Activated naive CD4-positive, alpha-beta T cell treated with anti-CD3 and anti-CD28 coated beads, Interleukin-2, amount 50 U/mL, for 24 hours (primary cell): Measurements from ENCODE around the gene KIF18B.

Experiments
- H3K27ac Mint-ChIP-seq: one replicate; pipeline ENCODE4 v1.8.0; 2021; ENCODE audit warnings: mild to moderate bottlenecking, mixed read lengths
- H3K27me3 Mint-ChIP-seq: one replicate; pipeline ENCODE4 v1.8.0; 2021; ENCODE audit warnings: mixed read lengths
- H3K36me3 Mint-ChIP-seq: one replicate; pipeline ENCODE4 v1.8.0; 2021; ENCODE audit warnings: mixed read lengths
- H3K4me1 Mint-ChIP-seq: one replicate; pipeline ENCODE4 v1.8.0; 2021; ENCODE audit warnings: mixed read lengths
- H3K4me3 Mint-ChIP-seq: one replicate; pipeline ENCODE4 v1.8.0; 2021; ENCODE audit warnings: mild to moderate bottlenecking, mixed read lengths
- H3K9me3 Mint-ChIP-seq: one replicate; pipeline ENCODE4 v1.8.0; 2021; ENCODE audit warnings: mixed read lengths

KIF18B gene

DNA sequence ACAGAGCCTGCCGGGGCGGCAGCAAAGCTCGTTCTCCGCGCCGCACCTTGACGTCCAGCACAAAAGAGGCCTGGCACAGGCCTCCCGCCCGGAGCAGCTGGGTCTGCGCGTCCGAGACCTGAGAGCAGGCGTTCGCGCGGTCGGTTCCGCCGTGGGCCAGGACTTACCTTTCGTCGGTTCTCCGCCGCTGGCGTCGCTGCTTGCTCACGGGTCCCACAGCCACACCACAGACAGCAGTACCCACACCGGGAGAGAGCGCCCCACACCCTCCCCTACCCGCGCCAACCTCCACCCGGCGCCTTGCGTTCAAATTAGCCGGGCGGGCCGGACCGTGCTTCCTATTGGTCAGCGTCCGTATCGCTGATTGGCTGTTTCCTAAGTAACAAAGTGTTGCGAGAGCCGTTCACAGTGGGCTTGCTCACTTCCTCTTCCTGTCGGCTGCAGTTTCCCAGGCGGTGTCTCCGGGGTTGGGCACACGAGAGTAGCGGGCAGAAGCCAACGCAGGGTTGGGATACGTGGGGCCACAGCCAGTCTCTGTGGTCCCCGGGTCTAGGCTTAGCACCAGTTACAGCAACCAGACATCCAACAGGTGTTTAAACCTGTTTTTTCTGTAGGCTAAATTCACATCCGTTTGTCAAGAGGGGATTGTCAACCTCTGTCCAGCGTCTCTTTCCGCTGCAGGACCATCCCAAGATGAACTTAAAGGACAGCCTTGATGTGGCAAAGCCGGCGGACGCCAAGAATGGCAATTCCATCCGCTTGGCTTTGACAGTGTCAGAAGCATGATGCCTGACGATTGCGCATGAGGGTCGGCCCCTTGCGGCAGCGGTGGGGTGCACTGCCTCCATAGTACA lies at the start of gene KIF18B:
TSS of gene KIF18B (minus strand) at position 313 of the 854 bp plus-strand sequence. CDS start 11,429 bp downstream, outside the sequence.
- no peaks in the 10 kb centered on the region for H3K9me3 Mint-ChIP-seq
- H3K27me3 Mint-ChIP-seq: no peaks in the 10 kb centered on the region
- peak within 1 kb of the TSS; percentile 87 for H3K4me3 Mint-ChIP-seq
- H3K36me3 Mint-ChIP-seq: no peaks in the 10 kb centered on the region
- H3K4me1 Mint-ChIP-seq: peaks cover 9% of the 10 kb centered on the region
- peak within 1 kb of the TSS; percentile 82 for H3K27ac Mint-ChIP-seq

DNA sequence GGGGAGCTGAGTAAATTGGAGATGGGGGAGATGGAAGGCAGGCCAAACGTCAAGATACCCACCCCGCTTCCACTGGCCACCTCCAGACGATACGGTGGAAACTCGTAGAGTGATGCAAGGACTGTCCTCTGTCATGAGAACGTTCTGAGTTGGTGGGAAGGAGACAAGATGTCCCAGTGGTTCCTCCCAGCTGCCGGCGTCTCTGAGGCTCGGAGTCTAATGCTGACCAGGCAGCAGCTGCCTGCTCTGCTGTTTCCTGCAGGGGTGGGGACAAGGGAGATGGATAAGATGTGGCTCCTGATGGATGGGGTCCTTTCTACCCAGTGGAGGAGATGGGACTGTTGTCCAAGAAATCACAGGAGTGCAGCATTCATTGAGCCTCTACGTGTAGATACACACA lies 48.7 kb upstream of the KIF18B start:
- H3K4me1 Mint-ChIP-seq: no peaks in the 10 kb centered on the region
- H3K27me3 Mint-ChIP-seq: no peaks in the 10 kb centered on the region

DNA sequence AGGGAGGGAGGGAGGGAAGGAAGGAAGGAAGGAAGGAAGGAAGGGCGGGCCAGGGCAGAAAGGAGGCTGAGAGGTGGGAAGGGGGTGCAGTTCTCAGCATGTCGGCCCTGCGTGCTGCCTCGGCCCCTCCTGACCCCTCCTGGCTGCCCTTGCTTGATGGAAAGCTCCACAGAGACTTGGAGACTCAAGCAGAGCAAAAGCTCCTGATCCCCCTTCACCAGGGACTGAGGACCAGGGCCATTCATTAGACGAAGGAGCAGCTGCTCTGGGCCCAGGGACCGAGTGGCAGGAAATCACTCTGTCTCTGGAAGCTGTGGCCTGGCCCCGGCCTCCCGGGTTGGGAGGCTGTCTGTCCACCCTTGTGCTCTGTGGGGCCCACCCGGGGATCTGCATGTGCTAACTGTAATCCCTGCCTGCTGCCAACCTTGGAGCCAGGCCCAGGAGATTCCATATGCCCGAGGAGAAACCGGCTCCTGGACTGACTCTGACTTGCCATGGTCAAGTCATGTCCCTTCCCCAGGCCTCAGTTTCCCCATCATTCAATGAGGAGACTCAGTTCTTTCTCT lies 47.9 kb upstream of the KIF18B start:
- Mint-ChIP-seq H3K36me3 (peaks cover 1% of the 10 kb centered on the region), H3K4me3 (no peak overlapping the region), H3K4me1 (no peaks in the 10 kb centered on the region), H3K9me3 (no peaks in the 10 kb centered on the region), H3K27ac (no peak overlapping the region), H3K27me3 (no peaks in the 10 kb centered on the region)

More for the DNA sequence above, 48.7 kb upstream of the KIF18B start:
- peaks cover 1% of the 10 kb centered on the region for H3K36me3 Mint-ChIP-seq
- H3K27ac Mint-ChIP-seq: no peak overlapping the region
- H3K4me3 Mint-ChIP-seq: no peak overlapping the region
- H3K9me3 Mint-ChIP-seq: no peaks in the 10 kb centered on the region

DNA sequence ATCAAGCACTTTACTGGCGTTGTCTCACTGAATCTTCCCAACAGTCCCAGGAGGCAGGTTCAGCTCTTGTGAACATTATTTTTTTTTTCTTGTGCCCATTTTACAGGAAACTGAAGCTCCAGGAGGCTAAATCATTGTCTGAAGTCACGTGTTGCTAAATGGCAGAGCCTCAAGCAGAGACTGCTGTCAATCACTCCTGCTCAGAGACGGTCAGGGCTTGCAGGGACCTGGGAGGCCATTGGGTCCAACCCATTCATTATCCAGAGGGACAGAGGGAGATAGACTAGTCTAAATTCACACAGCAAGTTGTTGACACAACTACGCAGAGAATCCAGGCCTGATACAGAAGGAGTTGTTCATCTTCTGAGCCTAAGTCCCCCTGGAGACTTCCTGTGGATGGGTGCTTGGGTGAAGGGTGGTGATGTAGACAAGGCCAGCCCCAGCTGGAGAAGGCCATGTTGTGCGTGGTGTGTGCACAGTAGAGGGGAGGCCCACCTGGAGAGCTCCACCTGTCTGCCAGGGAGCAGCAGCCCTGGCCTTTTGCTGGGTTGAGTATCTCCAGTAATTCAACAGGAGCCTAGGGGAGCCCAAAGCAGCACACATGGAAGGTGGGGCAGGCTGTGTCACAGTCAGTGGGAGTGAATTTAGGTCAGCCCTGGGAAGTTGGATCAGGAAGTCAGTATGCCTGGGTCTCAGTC lies 44.8 kb upstream of the KIF18B start:
- H3K27me3 Mint-ChIP-seq: peaks cover 11% of the 10 kb centered on the region
- no peaks in the 10 kb centered on the region for H3K9me3 Mint-ChIP-seq
- no peak overlapping the region for H3K27ac Mint-ChIP-seq
- no peaks in the 10 kb centered on the region for H3K36me3 Mint-ChIP-seq
- H3K4me3 Mint-ChIP-seq: no peak overlapping the region
- peaks cover 9% of the 10 kb centered on the region for H3K4me1 Mint-ChIP-seq

DNA sequence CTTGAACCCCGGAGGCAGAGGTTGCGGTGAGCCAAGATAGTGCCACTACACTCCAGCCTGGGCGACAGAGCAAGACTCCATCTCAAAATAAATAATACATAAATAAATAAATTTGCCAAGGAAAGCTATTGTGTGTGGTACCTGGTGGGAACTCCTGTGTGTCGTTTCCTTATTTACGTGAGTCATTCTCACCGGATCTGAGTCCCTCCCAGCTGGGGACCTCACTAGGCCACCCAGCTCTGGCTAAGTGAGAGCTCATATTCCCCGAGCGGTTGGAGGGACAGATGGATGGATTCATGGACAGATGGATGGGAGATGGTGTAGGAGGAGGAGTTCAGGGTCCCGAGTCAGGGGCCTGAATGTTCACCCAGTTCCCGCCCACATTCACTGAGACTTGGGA lies 43.4 kb upstream of the KIF18B start:
- no peak overlapping the region for H3K27ac Mint-ChIP-seq
- no peak overlapping the region for H3K4me3 Mint-ChIP-seq
- H3K27me3 Mint-ChIP-seq: peaks cover 12% of the 10 kb centered on the region

DNA sequence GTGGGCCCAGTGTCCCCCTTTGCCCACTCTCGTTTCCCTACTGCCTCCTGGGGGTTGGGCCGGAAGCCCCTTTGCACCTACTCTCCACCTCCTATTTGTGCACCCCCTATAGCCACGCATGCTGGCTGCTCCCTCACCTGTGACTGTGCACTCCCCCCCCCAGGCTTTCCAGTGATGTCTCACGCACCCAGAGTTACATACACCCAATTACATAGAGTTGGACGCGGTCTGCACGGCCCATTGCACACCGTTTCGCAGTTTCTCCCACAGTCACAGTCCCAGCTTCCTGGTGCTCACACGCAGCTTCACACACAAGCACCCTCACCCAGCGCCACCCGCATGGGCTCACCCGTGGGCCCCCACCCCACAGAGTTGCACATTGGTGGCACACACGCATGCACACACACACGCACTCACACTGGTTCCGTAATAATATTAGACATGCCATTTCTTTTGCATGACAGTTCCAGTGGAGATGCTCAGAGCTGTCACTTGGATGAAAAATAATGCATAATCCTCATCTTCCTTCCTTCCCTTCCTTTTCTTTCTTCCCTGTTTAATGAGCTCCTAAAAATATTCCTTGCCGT lies 42.1 kb upstream of the KIF18B start:
- H3K4me1 Mint-ChIP-seq: peaks cover 13% of the 10 kb centered on the region
- H3K4me3 Mint-ChIP-seq: no peak overlapping the region
- H3K36me3 Mint-ChIP-seq: no peaks in the 10 kb centered on the region
- H3K27ac Mint-ChIP-seq: no peak overlapping the region
- no peaks in the 10 kb centered on the region for H3K9me3 Mint-ChIP-seq
- H3K27me3 Mint-ChIP-seq: peaks cover 14% of the 10 kb centered on the region

More for the DNA sequence above, 43.4 kb upstream of the KIF18B start:
- H3K36me3 Mint-ChIP-seq: no peaks in the 10 kb centered on the region
- no peaks in the 10 kb centered on the region for H3K9me3 Mint-ChIP-seq
- H3K4me1 Mint-ChIP-seq: peaks cover 13% of the 10 kb centered on the region

DNA sequence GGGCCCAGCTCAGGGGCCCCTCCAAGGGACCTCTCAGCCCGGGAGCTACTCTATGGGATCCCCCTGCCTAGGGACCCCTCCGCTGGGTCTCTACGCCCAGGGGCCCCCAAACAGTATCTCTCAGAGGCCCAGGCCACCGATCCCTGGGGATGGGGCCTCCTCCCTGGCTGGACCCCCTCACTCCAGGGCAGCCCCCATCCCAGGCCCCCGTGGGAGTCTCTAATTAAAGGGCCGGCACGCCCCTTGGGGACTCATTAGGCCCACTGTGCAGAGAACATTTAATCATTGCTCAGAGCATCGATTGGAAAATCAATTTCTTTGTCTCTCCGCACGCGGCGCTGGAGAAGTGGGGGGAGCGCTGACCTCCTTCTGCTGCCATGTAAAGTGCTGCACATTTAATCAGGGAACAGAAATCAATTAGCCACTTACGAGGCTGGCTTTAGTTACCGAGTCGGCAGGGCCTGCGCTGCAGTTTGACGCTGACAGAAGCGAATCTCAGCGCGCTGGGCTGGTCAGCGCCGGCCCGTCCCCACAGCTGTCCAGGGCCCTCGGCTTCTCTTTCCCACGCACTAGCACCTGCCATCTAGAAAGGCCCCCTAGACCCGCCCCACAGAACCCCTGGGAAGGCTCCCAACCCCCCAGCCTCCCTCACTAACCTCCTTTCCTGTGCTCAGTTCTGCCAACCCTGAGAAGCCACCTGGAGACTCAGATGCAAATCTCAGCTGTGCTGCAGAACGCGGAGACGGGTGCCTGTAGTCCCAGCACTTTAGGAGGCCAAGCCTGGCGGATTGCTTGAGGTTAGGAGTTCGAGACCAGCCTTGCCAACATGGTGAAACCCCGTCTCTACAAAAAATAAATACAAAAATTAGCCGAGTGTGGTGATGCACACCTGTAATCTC lies 40.7 kb upstream of the KIF18B start:
- H3K9me3 Mint-ChIP-seq: no peaks in the 10 kb centered on the region
- no peak overlapping the region for H3K4me3 Mint-ChIP-seq
- H3K27ac Mint-ChIP-seq: no peak overlapping the region
- H3K27me3 Mint-ChIP-seq: peaks cover 14% of the 10 kb centered on the region
- peaks cover 13% of the 10 kb centered on the region for H3K4me1 Mint-ChIP-seq
- H3K36me3 Mint-ChIP-seq: no peaks in the 10 kb centered on the region

GRCh38 chr17:44983563-44983962 lies 36.0 kb upstream of the KIF18B start:
- H3K9me3 Mint-ChIP-seq: no peaks in the 10 kb centered on the region
- no peak overlapping the region for H3K27ac Mint-ChIP-seq
- no peaks in the 10 kb centered on the region for H3K36me3 Mint-ChIP-seq
- H3K27me3 Mint-ChIP-seq: peaks cover 11% of the 10 kb centered on the region
- H3K4me1 Mint-ChIP-seq: peaks cover 12% of the 10 kb centered on the region
- H3K4me3 Mint-ChIP-seq: no peak overlapping the region

- H3K27ac Mint-ChIP-seq: no peak overlapping the region
These were observed 34.6 kb upstream of the KIF18B start for GRCh38 chr17:44982113-44982702.

GRCh38 chr17:44981221-44981968 lies 33.8 kb upstream of the KIF18B start:
- no peaks in the 10 kb centered on the region for H3K9me3 Mint-ChIP-seq

More at GRCh38 chr17:44982113-44982702, 34.6 kb upstream of the KIF18B start:
- Mint-ChIP-seq H3K36me3 (no peaks in the 10 kb centered on the region), H3K27me3 (peaks cover 5% of the 10 kb centered on the region), H3K9me3 (no peaks in the 10 kb centered on the region), H3K4me1 (peaks cover 2% of the 10 kb centered on the region), H3K4me3 (no peak overlapping the region)

DNA sequence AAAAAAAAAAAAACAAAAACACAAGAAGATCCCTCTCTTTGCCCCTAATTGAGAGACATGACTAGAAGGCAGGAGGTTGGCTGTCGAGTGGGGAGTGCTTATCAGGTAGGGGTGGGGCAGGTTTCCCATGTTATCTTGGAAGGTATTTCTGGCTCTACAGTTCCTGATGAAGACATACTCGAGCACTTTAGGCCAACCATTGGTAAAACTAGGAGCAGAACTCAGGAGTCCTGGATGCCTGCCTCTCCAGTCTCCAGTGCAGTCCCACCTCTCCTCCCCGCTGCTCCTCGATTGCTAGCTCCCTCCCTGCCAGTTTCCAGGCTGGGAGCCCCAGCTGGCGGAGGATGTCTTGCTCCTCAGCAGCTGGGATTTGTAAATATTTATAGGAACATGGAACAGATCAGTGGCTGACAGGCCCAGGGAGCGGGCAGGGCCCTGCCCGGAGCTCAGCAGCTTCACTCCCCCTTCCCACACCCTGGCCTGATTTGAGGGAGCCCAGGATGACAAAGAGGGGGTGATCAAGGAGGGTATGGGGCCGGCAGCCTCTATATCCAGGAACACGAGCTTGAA lies 31.9 kb upstream of the KIF18B start:
- H3K36me3 Mint-ChIP-seq: no peaks in the 10 kb centered on the region

More at GRCh38 chr17:44981221-44981968, 33.8 kb upstream of the KIF18B start:
- H3K4me3 Mint-ChIP-seq: no peak overlapping the region
- H3K27me3 Mint-ChIP-seq: peaks cover 4% of the 10 kb centered on the region
- H3K27ac Mint-ChIP-seq: no peak overlapping the region
- H3K36me3 Mint-ChIP-seq: no peaks in the 10 kb centered on the region
- H3K4me1 Mint-ChIP-seq: no peaks in the 10 kb centered on the region

DNA sequence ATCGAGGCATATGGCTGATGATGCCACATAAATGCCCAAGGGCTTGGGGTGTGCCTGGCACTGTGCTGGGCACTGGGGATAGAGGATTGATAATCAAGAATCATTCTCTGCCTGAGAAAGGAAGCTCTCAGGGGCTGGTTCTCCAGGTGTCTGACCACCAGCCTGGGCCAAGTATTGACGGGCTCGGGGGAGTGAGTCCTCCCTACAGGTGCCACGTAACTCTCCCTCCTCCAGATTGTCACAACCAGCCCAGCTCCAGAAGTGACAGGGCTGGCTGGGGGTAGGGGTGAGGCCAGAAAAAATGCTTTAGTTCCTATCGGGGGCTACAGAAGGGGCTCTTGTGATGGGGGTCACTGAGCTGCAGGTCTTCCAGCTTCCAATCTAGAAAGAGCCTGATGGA lies 31.2 kb upstream of the KIF18B start:
- H3K4me3 Mint-ChIP-seq: no peak overlapping the region
- no peak overlapping the region for H3K27ac Mint-ChIP-seq
- peaks cover 3% of the 10 kb centered on the region for H3K27me3 Mint-ChIP-seq
- H3K36me3 Mint-ChIP-seq: no peaks in the 10 kb centered on the region
- H3K4me1 Mint-ChIP-seq: no peaks in the 10 kb centered on the region
- no peaks in the 10 kb centered on the region for H3K9me3 Mint-ChIP-seq

More for the DNA sequence above, 31.9 kb upstream of the KIF18B start:
- Mint-ChIP-seq H3K9me3 (no peaks in the 10 kb centered on the region), H3K27me3 (peaks cover 3% of the 10 kb centered on the region), H3K4me1 (no peaks in the 10 kb centered on the region), H3K4me3 (no peak overlapping the region), H3K27ac (no peak overlapping the region)

DNA sequence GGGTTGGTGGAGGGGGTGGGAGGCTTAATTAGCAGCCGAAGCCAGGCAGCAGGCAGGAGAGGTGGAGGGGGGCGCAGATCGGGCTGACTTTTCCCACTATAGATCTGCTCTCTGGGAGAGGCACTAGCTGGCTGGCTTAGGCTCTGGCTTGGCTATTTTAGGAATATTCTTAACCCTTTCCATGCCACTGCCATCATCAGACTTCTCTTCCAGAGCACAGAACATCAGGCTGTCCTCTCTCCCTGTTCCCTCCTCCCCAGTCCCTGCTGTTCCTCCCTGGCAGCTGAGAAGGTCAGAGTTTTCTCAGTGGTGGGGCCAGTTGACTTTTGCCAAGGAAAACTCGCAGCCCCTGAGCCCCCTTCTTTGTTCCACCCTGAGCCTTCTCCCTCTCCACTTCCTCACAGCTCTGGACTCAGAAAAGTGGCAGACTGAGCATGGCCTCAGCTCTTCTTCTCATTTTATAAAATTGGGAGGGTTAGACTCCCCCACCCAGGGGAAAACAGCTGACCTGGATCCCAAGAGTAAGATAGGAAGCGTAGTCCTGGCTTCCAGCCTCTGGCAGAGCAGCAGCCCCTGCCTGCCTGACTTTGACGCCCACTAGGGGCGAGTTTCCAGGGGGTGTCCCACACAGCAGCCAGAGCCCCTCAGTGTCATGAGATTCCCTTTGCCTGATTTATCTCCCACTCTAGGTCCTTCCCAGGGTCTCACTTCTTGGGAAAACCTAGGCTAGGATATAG lies 30.4 kb upstream of the KIF18B start:
- H3K36me3 Mint-ChIP-seq: no peaks in the 10 kb centered on the region
- peaks cover 3% of the 10 kb centered on the region for H3K27me3 Mint-ChIP-seq

More for the DNA sequence above, 30.4 kb upstream of the KIF18B start:
- H3K4me1 Mint-ChIP-seq: no peaks in the 10 kb centered on the region
- H3K27ac Mint-ChIP-seq: no peak overlapping the region
- H3K4me3 Mint-ChIP-seq: no peak overlapping the region
- no peaks in the 10 kb centered on the region for H3K9me3 Mint-ChIP-seq
